HG02759 (cell line): ENCODE data around the gene MICAL3.
"Not testable (repeated sequence)": the region's sequence is repeated elsewhere in the genome, so short reads cannot be mapped to it uniquely, and the experiment has no call there.

Source experiments
- ATAC-seq: cut with Tn5 transposase; IDR thresholded peaks from one replicate; pipeline ENCODE4 v1.9.1; 2021; ENCODE audit warnings: mild to moderate bottlenecking, moderate library complexity; ENCODE audit not compliant: unreplicated experiment

The MICAL3 gene

DNA sequence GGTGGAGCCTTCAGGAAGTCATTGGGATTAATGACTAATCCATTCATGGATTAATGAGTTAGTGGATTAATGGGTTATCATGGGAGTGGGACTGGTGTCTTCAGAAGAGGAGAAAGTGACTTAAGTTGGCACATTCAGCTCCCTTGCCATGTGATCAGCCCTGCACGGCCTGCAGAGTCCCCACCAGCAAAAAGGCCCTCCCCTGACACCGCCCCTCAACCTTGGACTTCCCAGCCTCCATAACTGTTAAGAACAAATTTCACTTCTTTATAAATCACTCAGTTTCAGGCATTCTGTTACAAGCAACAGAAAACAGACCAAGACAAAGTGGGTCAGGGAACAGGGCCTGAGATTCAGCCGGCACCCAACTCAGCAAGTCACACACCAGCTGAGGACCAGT, 85.3 kb downstream of the MICAL3 start:
- ATAC-seq = no peak

DNA sequence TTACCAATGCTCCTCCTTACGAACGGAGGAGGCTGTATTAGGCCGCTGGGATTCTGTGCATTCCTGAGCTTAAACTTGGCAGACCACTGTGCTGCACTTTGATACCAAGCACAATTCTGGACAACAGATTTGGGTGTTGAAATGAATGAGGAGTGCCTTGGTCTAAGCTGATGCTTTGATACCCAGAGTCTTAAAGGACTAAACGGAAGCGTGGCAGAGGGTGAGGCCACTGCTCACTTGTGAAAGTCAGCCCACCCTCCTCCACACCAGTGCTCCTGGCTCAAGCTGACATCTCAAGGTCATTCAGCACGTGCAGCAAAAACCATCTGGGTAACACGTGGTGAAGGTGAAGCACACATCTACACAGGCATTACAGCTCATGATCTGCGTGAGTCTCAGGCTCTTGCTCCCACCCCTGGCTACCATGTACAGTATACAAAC, 85.9 kb downstream of the MICAL3 start:
- no peak for ATAC-seq

DNA sequence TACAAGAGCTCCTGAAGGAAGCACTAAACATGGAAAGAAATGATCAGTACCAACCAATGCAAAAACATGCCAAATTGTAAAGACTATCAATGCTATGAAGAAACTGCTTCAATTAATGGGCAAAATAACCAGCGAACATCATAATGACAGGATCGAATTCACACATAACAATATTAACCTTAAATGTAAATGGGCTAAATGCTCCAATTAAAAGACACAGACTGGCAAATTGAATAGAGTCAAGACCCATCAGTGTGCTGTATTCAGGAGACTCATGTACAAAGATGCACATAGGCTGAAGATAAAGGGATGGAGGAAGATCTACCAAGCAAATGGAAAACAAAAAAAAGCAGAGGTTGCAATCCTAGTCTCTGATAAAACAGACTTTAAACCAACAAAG, 91.9 kb downstream of the MICAL3 start:
- not testable (repeated sequence) for ATAC-seq

DNA sequence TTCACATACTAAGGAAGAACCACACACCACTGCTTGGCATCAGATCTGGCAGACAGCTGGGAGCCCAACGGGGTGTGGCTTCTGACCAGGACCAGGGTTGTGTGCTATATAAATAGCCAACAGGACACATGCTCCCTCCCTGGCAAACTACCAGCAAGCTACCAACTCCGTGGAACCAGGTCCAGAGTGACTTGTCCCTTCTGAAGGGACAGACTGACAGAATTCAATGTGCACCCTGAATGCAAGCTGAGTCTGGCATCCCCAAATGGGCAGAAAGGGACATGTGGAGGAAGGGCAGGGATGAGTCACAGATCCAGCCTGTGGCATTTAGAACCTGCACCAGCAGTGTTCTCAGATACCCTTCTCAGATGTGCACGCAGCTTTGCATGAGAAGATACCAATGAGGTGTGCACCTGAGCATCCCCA, 92.9 kb downstream of the MICAL3 start:
- no peak for ATAC-seq

DNA sequence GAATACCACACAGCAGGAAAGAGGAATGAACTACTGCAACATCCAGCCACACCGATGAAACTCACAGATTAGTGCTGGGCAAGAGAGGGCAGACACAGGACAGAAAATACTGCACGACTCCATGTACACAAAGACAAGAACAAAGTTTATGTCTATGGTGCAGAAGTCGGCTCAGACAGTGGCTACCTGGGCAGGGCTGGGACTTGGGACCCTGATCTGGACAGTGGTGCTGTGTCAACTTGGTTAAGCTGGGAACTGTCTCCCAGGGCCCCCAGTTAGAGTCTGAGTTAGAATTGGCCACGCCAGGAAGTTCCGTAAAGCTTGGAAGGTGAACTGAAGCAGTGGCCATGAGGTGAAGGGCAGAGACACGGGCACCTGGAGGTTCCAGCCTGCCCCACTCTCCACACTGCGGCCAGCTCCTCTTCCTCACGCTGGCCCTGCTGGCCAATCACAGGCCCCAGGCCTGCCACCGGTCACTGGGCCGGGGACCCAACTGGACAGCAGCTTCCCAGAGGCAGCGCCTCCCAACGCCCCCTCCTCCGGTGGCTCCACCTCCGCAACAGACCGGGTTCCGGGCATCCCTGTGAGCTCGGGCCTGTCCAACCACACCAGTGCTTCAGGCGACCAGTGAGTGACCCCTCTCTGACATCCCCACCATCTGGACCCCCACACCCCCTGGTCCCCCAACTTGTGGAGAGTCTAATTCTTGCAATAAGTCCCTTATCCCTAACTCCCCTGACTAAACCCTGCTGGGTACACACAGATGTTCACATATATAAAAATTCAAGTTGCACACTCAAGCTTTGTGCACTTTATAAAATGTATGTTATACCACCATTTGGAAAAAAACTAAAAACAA, 93.7 kb downstream of the MICAL3 start:
- no peak for ATAC-seq

DNA sequence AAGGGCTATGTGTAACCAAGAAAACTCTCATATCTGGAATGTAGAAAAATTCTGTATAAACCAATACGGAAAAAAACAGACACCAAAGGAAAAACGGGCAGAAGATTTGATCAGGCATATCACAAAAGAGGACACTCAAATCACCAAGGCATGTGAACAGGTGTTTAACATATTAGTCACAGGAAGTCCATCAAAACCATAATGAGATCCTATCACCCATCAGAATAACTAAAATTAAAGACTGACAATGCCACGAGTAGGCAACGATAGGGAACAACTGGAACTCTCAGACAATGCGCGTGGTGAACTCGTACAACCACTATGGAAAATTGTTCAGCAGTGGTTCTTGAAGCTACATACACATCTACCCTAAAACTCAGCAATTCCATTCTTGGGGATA, 94.5 kb downstream of the MICAL3 start:
- no peak for ATAC-seq

DNA sequence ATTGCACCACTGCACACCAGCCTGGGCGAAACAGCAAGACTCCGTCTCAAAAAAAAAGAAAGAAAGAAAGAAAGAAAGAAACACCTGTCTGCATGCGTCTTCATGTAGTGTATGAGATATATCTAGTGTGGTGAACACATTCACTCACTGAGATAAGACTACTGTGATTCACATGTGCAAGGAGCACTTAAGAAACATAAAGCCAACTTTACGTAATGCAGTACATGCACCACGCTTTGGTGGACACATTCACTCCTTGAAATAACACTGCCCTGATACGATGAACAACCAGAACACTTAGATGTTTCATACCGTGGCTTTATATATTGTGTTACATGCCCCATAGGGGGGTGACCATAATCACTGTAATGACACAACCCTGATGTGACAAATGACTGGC, 96.0 kb downstream of the MICAL3 start:
- no peak for ATAC-seq

DNA sequence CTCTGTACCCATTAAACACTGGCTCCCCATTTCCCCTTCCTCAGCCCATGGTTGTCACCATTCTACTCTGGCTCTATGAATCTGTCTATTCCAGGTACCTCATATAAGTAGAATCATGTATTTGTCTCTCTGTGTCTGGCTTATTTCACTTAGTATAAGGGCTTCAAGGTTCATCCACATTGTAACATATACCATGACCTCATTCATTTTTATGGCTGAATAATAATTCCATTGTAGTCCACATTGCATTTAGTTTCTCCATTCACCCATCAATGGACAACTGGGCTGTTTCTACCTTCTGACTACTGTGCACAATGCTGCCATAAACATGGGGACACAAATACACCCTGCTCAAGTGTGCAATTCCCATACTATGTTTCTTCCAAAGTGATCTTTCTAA, 97.3 kb downstream of the MICAL3 start:
- ATAC-seq = no peak

DNA sequence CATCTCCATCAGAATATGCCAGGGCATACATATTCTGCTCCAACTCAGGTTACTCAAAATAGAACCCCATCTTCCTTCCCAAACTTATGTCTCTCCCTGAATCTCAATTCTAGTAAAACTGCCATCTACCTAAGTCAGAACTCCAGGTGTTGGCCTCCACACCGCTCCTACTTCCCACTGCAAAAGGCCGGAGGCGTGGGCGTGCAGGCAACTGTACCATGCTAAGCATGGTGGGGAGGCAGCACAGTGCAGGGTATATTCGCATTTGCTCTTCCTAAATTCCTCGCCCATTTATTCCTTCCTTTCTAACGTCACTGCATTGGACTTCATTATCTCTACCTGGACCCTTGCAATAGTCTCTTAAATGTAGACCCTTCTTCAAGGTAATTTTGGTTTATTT, 97.8 kb downstream of the MICAL3 start:
- ATAC-seq = no peak

DNA sequence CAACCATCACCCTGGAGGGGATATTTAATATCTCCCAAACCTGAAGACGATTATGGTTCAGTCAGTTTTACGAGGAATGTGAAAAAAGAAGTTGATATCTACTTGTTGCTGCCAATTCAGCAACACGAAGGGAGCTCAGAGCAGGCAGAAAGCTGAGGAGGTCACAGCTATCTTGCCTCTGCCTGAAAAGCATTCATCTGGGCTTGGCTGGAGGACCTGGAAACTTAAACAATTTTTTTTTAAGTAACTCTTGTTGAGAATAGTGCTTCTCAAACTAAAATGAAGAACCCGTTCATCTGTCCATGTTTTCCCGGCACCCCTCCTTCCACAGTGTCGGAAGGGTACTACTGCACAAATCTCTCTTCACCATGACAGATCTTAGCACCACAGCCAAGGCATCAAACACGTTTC, 98.9 kb downstream of the MICAL3 start:
- ATAC-seq = no peak

DNA sequence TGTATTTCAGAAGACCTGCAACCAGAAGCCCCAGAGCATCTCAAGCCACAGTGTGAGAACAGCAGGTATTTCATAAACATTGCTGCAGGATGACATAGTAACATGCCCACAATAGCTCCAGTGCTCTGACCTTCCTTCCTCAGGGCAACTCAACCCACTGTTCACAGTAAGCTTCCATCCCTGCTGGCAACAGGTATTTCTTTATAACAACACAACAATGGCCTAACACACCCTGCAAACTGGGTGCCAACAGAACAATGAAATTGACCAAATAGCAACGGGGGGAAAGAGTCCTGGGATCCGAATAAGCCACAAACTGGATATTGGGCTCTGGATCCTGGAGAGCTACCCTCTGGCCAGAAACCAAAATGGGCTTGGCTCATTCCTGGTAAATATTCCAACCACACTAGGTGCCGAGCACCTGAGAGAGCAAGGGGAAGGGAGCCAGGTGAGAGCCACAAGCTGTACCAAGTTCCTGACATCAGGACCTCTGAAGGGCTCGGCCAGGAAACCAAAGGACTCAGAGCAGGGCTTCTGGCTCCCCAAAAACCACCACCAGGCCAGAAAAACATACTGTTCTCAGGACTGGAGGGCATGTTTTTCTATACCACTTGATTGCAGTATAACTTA, 99.5 kb downstream of the MICAL3 start:
- no peak for ATAC-seq

DNA sequence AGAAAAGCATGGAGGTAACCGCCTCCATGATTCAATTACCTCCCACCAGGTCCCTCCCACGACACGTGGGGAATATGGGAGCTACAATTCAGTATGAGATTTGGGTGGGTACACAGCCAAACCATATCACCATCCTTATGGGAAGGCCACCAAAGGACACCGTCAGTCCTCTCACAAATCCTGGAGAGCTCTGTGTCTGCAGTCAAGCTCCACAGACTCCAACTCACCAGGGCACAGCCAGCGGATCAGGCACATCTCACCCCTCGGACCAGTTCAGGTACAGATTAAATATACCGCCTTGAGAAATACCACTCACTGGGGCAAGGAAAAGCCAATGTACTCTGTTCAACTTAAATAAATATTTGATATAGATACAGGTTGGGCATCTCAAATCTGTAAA, 100.3 kb downstream of the MICAL3 start:
- no peak for ATAC-seq

DNA sequence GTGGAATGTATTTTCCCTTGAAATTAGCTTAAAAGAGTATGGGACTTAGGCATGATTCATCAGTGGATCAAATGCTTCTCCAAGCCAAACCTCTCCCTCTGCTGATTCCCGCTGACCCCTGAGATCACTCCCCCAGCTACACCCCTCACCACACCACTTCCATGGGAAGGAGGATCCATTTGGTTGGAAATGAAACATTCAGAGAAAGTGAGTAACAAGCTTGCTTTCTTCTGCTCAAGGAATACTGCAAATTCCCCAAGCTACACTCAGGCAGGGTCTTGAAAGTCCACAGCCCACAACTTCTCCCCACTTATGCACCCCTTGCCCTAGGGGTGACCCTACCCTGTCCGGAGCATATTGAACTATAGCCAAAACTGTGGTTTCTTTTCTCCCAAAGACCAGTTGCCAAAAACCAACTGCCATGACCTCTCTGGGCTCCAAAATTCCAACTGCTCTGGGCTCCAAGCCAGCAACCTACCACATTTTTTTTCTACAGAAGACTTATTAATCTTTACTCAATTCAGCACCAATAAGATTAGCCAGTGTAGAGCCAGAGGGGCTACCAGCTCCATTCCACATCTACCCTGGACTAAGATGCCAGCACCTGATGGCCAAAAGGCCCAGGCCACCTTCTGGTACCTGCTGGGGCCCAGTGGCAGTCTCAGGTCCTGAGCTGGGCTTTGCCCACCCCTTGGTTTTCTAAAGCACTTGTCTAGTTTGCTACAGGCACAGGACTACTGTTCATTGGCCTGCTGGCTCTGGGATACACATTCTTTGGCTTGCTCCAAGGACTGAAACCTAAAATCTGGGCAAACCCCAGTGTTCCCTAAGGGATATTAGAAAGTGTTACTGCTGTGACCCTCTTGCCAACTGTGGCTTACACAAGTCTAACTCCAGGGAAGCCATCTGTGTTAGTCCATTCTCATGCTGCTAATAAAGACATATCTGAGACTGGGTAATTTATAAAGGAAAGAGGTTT, 101.1 kb downstream of the MICAL3 start:
- no peak for ATAC-seq

DNA sequence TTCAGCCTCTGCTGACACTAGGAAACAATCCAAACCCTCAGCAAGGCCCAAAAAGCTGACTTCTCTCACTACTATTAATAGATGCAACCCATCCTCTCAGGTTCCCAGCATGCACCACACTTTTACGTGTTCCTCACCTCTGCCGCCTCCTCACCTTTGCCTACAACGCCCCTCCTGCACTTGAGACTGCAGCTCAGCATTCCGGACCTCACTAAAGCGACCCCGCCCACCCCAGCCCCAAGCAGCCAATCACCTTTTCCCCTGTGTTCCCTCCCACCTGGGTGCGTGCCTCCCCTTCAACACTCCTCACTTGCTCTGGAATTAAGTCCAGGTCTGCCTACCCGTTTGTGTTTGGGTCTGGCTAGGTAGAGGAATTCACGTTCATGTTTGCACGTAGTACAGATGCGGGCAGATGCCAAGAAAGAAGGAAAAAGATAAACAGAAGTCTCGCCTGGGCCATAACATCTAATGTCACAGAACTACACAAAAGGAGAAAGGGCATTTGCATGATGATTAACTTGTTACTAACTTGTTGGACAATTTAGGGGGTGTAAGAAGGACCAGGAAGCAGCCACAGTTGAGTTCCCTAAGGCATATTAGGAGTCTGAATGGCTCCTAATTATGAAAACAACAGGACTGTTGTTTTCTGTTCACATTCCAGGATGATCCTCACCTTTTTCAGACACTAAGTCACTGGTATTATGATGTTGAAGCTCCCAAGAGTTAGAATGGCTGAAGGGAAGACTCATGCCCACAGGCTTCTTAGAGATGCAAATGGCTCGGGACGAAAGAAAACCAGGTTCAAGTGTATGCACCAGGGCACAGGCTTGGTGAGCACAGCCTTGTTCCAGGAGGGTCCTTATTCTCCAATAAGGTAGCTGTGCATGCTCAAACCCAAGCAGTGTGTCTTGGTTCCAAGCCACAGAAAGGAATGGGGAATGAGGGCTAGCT, 102.2 kb downstream of the MICAL3 start:
- no peak for ATAC-seq

DNA sequence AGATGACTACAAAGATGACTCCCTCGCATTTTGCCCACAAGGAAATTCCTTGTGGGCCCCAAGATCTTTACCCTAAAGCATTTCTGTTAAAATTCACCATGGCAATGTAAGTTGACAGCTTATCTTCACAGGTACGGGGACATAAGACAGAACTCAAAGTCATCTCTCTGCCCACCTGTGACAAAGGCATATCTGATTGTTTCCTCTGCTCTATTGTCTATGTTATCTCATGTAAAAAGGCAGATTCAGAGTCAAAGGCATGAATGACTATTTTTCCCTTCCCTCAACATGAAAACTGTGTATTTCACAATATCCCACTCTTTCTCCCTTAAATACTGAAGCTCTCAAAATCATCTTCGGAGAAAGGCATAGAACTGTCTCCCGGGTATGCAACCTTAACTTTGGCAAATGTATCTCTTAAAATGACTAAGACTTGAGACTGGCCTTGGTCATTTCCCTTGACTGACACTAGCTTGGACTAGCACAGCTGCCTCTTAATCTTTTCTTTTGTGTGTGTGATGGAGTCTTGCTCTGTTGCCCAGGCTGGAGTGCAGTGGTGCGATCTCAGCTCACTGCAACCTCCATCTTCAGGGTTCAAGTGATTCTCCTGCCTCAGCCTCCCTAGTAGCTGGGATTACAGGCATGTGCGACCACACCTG, 103.2 kb downstream of the MICAL3 start:
- no peak for ATAC-seq

DNA sequence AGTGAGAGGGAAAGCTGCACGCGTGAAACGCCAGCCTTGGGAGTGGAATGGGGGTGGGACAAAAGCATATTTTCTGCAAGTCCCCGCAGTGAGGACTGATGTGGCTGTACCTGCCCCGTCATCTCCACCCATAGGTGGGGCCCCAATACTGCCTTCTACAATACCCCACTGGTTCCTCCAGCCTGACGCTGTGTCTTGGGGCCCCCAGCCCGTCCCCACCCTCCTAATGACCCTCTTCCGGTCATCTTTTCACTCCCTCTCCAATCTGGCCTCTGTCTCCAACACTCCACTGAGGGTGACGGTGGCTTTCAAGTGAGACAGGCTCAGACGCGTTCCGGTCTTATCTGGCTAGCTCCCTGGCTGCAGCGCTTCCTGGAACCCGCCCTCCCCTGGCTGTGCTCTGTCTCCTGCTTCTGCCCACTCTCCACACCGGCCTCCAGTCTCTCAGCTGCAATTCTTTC, 104.2 kb downstream of the MICAL3 start:
- ATAC-seq = no peak

DNA sequence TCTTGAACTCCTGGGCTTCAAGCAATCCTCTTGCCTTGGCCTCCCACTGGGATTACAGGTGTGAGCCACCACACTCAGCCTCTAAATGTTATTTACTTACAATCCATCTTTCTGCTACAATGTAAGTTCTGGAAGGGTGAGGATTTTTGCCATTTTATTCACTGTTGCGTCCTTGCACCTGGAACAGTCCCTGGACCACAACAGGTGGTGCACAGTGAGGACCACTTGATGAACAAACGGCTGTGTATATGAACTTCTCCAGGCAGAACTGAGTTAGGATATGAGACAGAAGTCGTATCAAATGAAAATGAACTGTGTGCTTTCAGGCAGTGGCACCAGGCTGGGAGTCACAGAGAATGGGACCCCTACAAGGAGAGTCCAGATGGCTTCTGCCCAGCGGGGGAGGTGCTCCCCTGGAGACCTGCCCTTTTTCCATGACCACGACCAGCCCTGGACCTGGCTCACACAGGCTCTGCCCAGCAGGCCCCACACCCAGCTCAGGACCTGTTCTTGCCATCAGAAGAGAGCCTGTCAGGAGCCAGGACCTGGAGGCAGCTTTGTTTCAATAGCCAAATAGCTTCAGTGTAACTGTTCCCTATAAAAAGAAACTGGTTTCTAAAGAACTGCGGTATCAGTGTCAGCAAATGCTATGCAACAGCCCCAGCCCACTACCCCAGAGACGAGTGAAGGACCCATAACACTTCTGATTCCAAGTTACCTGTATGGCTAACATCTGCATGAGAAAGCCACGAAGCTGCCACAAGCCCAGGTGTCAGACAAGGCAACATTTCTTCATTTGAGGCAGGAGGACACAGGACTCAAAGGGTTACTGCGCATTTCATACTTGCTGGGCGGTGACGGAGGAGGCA, 104.9 kb downstream of the MICAL3 start:
- ATAC-seq = no peak

DNA sequence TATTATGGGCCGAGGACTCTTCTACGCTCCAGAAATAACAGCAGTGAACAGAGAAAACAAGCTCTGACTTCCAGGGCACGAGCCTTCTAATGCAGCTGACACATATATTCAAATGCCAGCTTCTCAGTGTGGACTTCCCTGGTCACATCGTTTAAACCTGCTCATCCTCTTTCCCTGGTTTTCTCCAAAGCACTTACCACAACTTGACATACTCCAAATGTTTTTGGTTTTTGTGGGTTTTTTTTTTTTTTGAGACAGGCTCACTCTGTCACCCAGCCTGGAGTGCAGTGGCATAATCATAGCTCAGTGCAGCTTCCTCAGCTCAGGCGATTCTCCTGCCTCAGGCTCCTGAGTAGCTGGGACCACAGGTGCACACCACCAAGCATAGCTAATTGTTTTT, 105.5 kb downstream of the MICAL3 start:
- ATAC-seq = no peak
